Endometrium (tissue), 2 donors: ENCODE measurements around the gene FIBP.
"Not testable (repeated sequence)": the region's sequence is repeated elsewhere in the genome, so short reads cannot be mapped to it uniquely, and the experiment has no call there.

Experiments
- FAIRE-seq: peaks from 2 replicates; lab custom pipeline; 2012; peaks lifted over from hg19 to GRCh38; lab: Jason Lieb, UNC
- donor health status: control.
- donor health status: control.

The FIBP gene

DNA sequence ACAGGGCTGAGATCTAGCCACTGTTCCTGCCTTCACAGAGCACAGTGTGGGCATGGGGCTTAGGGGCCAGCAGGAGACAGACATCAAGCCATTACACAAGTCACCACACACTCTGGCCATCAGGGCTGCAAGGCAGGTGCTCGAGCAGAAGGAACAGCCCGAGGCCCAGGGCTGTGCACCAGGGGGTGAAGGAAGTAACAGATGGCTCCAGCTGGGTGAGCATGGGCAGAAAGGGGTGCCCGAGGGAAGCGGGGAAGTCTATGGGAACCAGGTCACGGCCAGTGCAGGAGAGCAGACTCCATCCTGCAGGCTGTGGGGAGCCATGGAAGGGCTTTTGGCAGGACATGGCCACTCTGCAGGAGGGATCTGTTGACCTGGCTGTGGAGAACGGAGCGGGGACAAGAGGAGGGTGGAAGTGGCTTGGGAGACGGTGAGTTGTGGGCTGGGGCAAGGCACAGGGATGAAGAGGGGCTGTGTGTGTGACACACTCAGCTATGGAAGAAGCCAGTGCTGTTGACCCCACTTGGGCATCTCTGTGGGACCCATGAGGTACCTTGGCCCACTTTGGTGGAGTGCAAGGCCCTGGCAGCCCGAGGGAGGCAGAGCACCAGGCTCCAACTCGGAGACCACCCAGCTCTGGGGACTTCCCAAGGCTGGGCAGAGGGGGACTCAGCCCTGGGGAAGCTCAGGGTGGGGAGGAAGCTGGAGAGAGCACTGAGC, 27.0 kb upstream of the FIBP start:
- no peak for FAIRE-seq

DNA sequence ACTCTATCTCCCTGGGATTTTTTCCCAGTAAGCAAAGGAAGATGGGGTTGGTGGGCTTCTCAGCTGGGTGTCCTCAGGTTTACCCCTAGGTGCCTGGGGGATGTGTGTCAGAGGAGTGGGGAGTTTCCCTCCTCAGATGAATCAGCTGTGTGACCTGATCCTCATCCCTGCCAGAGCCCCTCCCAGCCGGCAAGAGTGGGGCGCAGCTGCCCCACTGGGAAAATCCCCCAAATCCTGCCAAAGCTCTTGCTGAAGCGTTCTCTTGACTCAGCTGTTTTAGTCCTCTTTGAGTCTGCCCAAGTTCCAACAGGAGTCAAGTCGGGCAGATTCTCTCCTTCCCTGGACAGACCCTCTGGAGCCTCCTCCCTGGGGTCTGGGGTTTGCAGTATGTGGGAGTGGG, 24.6 kb upstream of the FIBP start:
- FAIRE-seq = no peak

DNA sequence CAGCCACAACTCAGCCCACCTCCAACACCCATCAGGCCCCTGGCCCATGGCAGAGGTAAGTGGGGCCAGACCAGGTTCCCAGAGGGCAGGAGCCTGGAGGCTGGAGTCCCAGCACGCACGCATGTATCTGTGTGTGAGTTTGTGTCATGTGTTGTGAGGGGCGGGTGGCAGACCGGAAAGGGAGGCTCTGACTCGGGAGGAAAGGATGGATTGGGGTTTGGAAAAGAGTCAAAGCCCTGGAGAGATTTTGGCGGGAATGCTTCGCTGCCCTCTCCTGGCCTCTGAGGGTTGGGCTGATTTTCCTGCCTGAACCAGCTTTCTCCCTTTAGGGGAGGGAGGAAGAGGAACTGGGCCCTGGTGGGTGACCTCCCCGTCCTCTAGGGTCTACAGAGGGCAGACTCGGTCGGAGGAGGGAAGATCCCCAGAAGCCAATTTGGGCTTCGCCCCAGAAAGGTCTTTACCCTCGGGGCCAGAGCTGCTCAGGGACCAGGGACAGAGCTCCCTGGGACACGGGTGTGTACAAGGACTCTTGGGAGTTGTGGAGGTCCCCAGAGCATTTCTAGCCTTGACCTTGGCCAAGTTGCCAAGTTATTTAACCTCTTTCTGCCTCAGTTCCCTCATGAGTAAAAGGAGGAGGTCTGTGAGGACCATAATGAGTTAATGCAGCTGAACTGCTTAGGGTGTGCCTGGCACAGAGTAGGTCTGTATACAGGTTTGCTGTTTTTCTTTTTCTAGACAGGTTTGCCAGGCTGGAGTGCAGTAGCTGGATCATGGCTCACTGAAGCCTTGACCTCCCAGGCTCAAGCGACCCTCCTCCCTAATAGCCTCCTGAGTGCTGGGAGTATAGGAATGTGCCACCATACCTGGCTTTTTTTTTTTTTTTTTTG, 23.7 kb upstream of the FIBP start:
- FAIRE-seq = no peak

DNA sequence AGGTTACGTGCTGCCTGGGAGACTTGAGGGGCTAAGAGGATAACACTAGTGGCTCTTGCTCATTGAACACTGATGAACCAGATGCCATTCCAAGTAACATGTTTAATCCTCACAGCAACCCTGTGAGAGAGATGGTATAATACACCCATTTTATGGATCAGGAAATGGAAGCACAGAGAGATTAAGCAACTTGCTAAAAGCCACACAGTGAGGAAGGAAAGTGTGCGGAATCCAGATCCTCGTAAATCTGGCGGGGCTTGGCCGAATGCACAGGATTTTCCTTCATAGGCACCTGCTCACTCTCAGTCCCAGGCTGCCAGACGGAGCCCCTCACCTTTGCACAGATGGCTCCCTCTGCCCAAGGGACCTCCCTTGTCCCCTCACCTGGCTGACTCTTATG, 19.6 kb upstream of the FIBP start:
- FAIRE-seq = no peak

DNA sequence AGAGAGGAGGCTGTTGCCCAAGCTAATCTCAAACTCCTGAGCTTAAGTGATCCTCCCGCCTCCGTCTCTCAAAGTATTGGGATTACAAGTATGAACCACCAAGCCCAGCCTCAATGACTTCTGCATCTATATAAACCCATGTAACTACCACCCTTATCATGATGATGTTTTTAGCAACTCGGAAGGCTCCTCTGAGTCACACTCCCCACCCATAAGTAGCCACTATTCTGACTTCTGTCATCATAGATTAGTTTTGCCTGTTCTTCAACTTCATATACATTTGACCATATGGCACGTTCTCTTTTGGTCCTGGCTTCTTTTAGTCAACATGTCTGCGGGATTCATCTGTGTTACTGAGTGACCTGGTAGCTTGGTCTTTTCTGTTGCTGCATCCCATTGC, 18.3 kb upstream of the FIBP start:
- FAIRE-seq = no peak

DNA sequence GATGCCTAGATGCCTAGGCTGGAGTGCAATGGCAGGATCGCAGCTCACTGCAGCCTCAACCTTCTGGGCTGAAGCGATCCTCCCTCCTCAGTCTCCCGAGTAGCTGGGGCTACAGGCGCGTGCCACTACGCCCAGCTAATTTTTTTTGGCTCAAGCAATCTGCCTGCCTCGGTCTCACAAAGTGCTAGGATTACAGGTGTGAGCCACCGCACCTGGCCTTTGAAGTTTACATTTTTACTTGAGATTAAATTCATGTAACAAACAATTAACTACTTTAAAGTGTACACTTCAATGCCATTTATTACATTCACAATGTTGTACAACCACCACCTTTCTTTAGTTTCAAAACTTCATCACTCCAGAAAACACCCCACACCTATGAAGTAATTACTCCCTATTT, 15.4 kb upstream of the FIBP start:
- FAIRE-seq = no peak

DNA sequence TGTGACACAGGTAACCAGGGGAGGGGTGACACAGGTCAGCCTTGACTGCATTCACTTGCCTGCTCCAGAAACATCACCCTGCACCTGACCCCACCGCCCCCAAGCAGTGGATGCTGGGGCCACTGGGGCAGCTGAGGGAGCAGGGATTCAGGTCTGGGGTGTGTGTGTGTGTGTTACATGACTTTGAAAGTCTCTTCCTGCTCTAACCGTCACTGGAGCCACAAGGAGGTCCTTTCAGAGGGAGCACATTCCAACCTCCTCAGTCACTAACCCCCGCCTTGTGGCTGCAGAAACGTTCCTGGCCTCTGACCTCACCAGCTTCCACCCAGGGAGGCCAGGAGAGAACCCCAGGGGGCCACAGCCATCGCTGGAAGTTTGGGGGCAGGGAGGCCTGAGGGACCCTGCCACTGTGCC, 14.8 kb upstream of the FIBP start:
- no peak for FAIRE-seq

DNA sequence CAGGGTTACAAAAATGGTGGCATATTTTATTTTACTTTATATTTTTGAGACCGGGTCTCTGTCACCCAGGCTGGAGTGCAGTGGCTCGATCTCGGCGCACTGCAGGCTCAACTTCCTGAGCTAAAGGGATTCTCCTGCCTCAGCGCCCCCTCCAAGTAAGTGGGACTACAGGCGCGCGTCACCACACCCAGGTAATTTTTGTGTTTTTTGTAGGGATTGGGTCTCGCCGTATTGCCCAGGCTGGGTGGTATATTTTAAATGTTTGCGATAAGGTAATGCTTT, 12.6 kb upstream of the FIBP start:
- no peak for FAIRE-seq

DNA sequence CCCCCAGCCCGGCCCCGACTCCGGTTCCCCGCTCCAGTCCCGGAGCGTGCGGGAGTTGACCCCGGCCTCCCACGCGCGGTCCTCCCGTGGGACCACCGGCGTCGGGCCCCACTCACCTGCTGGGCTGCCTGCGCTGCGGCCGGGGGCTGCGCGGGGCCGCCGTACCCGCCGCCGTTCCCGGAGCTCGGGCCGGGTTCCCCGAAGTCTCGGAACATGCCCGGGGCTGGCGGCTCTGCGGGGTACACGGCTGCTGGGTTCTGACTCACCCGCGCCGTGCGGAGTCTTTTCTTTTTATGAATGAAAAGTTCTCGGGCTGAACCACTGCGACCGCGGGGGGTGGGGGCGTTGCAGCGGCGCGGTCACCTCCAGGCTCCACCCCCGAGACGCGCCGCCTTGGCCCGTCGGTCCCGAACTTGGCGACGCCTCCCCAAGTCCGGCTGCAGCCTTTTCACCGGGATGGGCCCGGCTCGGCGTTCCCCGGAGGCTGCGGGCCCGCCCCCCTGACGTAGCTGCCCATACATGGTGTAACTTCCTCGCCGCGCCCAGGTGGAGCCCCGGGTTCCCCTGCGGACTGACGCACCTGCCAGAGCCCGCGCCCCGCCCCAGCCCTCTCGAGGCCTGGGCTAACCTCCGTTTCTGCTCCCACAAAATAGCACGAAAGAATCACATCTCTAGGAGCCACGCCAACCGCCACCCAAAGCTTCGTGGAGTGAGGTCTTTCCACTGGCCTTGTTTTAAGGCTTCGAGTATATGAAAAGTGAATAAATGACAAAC, 12.0 kb upstream of the FIBP start, which contains the start of gene FOSL1:
FOSL1 (minus strand) TSS at position 264 of the 774 bp plus-strand sequence; CDS start at position 215, 49 bp downstream.
- FAIRE-seq = no peak

DNA sequence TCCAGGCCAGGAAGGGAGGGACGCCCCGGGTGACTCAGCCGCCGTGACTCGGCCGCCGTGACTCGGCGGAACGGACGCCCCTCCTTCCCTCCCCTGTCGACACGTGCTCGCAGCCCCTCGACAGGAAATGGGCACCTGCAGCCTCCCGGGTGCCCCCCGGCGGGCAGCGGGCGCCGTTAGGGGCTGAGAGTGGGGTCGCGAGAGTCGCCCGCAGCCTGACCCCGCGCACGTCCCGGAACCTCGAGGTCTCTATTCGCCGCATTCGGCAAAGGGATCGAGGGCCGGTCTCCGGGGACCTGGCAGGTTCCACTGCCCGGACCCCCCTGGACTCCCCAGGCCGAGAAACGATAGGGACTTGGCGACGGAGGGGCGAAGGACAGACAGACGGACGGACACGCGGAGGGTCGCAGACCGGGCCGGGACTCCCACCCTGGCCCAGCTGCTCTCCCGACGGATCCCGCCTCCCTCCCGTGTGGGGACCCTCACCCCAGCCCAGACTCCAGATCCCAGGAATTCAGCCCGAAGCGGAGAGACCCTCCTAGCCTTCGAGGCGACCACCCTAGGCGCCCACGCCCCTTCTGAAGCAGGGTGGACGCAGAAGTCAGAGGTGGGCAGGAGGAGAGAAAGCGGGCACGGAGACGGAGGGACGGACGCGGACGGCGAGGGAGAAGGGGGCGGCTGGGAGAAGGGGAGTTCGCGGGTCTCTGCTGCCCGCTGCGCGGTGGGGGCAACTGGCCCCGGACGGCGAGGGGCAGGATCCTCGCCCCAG, 11.3 kb upstream of the FIBP start:
- no peak for FAIRE-seq

DNA sequence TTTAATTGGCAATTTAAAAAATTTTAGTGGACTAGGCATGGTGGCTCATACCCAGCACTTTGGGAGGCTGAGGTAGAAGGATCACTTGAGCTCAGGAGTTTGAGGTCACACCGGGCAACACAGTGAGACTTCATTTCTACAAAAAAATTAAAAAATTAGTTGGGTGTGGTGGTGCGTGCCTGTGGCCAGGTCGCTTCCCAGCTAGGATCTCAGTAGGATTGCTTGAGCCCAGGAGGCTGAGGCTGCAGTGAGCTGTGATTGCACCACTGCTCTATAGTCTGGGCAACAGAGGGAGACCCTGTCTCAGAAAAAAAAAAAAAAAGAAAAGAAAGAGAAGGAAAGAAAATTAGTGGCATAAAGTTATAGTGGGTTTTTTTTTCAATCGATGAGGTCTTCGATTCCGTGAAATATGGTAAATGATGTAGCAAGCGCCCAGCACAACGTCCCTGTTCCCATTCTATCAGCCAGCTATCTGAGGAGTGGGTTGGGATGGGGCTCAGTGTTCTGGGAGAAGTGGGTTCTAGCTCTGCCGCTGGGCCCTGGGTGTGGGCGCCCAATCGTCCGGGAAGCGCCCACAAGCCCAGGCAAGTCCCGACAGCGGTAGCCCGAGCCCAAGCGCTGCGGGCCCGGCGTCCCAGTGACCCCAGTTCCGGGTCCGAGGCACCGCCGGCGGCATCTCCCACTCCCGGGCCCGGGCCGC, 10.5 kb upstream of the FIBP start:
- FAIRE-seq = no peak

DNA sequence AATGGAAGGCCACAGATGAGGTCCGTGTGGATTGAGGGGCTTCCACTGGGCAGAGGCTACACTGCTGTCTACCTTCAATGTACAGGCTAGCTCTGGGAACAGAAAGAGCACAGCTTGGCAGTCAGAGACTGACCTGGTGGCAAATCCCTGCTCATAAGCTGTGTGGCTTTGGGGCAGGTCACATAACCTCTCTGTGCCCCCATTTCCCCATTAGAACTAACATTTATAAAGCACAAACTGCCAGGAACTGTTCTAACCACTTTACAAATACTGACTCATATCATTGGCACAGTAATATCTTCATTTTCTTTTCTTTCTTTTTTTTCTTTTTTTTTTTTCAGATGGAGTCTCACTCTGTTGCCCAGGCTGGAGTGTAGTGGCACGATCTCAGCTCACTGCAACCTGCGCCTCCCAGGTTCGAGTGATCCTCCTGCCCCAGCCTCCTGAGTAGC, 8.8 kb upstream of the FIBP start:
- FAIRE-seq = no peak

DNA sequence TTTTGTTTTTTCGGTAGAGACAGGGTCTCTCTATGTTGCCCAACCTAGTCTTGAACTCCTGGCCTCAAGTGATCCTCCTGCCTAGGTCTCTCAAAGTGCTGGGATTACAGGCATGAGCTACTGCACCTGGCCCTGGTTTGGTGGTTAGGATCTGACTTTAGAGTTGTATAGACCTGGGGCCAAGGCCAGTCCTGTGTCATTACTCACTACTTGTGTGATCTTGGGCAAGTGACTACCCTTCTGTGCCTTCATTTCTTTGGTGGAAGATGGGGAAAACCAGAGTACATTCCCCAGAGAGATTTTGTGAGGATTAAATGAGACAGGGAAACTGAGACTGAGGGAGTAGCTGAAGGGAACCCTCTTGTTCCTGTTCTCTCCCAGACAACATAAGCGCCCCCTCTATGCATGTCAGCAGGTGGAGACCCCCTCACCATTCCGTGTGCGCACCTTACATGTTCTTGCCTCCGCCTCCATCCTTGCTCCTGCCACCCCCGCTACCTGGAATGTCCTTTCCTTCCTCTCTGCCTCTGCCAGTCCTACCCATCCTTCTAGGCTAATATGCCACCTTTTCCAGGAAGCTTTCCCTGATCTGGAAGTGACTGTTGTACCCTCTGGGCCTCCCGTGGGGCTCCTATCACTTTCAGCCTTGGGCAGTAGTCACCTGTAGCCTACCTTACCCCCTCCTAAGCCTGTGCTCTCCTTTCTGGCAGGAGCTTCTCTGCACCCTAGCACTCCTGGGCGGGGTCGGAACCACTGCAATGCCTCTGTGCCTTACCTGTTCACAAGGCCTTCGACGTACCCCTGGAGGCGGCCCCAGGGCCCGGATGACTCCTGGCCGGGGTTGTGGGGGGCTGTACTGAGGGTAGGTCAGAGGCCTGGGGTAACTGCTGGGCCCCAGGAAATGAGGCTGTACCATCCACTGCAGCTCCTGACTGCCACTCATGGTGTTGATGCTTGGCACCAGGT, 8.0 kb upstream of the FIBP start:
- no peak for FAIRE-seq

DNA sequence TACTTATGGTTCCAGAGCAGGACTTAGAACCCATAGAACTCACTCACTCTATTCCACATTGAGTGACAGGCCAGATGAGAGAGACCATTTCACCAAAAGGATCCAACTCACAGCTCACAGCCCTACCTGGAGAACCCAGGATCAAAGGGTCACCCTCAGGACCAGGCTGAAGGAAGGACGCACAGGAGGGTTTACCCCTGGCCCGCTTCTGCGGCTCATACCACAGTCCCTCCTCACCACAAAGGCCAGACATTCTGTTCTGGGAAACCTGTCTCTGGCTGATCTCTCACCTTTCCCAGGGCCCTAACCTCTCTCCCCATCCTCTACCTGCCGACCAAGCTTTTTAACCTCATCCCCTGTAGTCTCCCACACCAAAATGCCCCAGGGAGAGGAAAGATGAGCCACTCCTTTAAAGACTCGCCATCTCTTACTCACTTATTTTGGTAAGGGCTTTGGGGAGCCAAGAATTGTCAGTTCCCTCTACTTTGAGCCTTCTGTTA, 7.3 kb upstream of the FIBP start:
- FAIRE-seq = no peak

DNA sequence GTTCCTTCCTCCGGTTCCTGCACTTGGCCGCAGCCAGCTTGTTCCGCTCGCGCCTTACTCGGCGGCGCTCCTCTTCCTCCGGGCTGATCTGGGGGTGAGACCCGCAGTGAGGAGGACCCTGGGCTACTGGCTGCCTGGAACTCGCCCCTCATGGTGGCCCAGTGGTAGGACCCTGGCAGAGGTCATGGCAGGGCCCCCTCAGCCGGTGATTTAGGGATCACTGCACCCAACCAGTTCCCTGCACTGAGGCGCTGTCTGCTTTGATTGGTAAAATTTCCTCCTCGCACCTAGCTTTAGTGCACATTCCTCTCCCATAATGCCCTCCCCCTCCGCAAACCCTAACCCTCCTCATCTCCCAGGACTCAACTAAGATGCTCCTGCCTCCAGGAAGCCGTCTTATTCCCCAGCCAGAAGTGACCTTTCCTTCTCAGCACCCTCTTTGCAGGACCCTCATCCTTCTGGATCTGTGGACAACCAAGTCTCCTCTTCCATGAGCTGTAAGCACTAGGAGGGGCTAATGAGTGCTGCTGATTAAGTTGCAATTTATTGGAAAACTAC, 5.8 kb upstream of the FIBP start:
- FAIRE-seq = no peak

DNA sequence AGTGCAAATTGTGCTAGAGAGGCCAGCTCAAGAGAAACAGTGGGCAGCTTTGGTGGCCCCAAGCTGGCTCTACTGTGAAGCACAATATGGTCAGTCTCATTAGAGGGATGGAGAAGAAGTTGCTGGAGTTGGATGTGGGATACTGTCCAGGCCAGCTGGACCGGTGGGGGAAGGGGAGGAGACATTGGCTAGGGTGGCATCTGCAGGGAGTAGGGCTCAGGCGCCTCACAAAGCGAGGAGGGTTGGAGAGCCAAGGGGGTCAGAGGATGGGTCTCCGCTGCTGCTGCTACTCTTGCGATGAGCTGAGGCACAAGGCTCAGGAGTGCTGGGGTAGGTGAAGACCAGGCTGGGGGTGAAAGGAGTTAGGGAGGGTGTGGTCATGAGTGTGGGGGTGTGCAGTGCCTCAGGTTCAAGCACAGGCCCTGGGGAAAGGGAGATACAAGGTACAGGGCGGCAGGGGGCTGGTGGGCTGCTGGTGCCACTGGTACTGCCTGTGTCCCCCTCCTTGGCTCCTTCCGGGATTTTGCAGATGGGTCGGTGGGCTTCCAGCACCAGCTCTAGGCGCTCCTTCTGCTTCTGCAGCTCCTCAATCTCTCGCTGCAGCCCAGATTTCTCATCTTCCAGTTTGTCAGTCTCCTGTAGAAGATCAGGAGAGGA, 4.5 kb upstream of the FIBP start:
- FAIRE-seq = no peak

DNA sequence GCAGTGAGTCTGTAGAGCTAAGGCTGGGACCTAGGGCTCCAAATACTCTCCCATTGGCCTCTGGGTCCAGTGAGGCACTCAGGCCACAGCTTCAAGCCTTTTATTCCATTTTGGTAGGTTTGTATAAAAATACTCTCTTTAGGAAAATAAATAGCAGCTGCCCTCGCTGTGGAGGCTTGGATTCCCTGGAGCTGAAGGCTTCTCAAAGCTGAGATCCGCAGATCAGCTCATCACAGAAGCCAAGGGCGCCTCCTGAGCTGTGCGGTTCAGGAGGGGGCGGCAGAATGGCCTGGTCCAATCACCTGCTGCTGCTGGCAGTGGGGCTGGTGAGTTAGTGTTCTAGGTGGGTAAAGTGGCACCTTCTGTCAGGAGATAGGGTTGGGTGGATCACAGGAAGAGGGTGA, 3.9 kb upstream of the FIBP start:
- not testable (repeated sequence) for FAIRE-seq

DNA sequence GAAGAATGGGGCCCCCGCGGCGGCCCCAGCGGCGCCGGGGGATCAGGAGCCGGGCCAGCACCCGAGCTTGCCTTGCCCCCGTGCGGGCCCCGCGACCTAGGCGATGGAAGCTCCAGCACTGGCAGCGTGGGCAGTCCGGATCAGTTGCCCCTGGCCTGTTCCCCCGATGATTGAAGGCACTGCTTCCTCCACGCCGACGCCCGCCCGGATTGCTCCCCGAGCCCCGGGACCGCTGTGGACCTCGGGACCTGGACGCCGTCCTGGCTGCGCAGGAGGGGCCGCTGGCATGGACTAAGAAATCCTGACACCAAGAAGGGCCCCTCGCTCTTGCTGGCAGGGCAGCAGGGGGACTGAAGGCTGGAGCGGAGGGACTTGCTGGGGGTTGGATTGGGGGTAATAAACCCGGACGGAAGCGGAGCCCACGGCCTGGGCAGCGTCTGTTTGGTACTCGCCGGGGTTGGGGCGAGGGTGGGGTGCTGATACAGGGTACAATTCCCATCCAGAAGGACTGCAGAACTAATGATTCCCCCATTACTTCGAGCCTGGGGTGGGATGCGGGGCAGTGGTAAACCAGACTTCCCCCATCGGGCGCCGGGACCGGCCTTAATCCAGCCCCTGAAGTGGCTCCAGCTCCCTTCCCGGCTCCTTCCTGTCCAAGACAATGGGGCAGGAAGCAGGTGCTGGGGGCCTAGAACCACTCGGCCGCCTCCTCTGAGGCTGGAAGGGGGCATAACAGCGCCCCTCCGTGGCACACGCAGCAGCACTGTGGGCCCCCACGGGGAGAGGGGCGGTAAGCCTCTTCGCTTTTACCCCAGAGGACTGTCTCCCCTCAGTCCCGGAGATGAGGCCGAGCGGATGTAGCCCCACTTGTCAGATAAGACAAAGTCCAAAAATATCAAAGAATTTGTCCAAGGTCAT, 3.2 kb upstream of the FIBP start:
- FAIRE-seq = no peak
